Measurements from ENCODE around the gene TGFBR3. TPM values are rescaled to one million over a fixed set of nuclear protein-coding genes. Genes with fewer than 3 reads are reported as not detected.

Gene TGFBR3
- total RNA-seq, 2 experiments from 2014 or later: 13.9 to 15.3 TPM

DNA sequence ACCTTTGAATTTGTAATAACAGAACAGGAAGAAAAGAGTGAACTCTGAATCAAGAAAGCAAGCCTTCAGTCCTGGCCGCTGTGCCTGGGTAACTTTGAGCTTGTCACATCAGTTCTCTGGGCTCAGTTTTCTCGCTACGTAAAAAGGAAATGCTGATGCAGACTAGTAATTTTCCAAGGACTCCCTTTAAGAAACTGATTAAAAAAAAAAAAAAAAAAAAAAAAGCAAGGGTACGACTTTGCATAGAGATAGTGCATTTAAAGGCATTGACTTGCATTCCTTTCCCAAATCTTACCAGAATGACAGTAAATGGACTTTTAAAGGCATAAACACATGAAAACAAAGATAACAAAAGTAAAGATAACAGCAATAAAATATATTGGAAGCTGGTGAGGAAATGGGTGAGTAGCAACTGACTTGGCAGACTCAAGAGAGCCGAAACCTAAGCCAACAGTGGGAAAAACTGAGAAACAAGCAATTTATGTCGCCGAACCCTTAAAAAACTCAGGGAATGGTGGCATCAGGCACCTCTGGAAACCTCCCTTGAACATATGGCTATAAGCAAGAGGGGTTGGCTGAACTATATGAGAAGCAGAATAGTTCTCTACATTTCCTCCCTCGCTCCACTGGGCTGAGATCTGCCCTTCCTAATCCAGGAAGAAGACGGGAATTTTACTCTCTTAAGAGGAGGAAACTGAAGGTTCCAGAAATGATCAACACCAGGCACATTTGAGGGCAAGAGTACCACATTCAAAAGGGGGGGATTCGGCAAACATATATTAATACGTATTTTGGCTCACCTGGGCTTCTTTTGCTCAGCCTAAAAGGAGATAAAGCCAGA is 196.1 kb downstream of the TGFBR3 start:
- peaks cover 6% of the 10 kb centered on the region for H3K27me3 Mint-ChIP-seq
- no peak overlapping the region for H3K27ac Mint-ChIP-seq
- no peak overlapping the region for H3K4me3 Mint-ChIP-seq
- ATAC-seq (ENCODE audit: low read depth) (no peak), DNase-seq (no peak)
- H3K9me3 Mint-ChIP-seq: peaks cover 1% of the 10 kb centered on the region
- H3K36me3 Mint-ChIP-seq: peaks cover 7% of the 10 kb centered on the region
- POLR2A ChIA-PET: no interaction called here
- H3K4me1 Mint-ChIP-seq: peaks cover 8% of the 10 kb centered on the region

DNA sequence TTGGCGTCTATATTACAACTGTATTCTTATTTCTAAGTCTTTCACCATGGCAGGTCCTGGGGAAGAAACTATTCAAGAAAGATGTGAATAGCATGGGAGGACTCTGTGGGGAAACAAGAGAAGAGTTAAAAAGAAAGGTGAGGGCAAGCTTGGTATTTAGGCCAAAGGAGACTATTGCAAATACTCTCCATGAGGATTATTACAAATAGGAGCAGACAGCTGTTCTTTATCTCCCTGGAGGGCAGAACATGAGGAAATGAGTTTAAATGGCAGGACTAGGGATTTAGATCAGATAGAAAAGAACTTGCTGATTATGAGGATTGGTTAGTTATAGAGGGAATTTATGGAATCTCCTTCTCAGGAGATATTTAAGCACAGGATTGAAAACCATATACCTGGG is 198.5 kb downstream of the TGFBR3 start:
- Mint-ChIP-seq H3K9me3 (peaks cover 1% of the 10 kb centered on the region), H3K27ac (no peak overlapping the region), H3K27me3 (peaks cover 6% of the 10 kb centered on the region), H3K4me3 (no peak overlapping the region), H3K4me1 (peaks cover 22% of the 10 kb centered on the region), H3K36me3 (peaks cover 3% of the 10 kb centered on the region)
- POLR2A ChIA-PET: no interaction called here
- DNase-seq (no peak), ATAC-seq (ENCODE audit: low read depth) (no peak)

DNA sequence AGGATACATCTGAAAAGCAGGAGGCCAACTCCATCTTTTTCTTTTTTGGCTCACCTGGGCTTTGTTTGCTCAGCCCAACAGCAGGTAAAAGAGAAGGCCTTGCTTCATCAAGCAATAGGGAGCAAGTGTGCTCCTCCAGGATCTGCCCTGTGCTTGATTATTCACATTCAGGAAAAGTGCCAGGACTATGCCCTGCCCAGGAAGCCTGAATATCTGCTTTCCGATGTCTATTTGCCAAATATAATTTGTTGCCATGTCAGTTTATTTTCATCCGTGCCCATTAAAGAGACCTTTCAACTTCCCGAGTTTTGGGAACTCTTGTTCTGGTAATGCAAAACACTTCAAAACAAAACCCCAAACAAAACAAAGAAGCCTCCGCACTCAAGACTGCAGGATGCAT is 200.0 kb downstream of the TGFBR3 start:
- peaks cover 3% of the 10 kb centered on the region for H3K36me3 Mint-ChIP-seq
- H3K27ac Mint-ChIP-seq: peak overlapping the region; percentile 13
- ATAC-seq (ENCODE audit: low read depth) (no peak), DNase-seq (no peak)
- H3K27me3 Mint-ChIP-seq: peaks cover 2% of the 10 kb centered on the region
- peaks cover 1% of the 10 kb centered on the region for H3K9me3 Mint-ChIP-seq
- POLR2A ChIA-PET: no interaction called here
- no peak overlapping the region for H3K4me3 Mint-ChIP-seq
- H3K4me1 Mint-ChIP-seq: peaks cover 22% of the 10 kb centered on the region

DNA sequence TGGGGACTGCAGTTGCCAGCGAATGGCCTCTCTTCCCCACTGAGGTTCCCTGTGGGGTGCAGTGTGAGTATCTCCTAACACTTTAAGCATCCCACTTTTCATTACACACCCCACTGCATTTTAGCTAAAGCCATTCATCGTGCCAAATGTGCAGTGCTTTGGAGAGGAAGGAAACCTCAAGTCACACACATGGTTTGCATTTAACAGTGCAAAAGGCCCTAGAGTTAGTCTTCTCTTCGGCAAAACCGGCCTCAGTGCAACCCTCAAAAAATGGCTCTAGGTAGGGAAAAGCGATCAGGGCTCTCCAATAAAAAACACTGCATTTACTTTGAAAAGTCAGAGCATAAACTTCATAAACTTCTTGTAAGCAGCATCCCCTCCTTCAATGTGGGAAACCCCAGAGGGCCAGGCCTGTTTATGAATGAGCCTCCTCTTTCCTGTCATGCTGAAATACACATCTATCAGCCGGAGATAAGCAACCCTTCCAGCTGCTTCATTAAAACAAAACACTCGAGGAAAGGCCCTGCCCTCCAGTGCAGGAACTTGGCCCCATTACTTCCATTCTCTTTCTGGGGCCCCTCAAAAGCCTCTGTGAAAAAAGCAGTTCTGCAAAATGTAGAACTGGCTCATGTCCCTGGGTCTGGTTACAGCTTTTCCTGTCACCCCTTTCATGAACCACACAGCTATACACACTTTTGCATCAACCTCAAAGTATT is 201.3 kb downstream of the TGFBR3 start:
- Mint-ChIP-seq H3K4me1 (peaks cover 23% of the 10 kb centered on the region), H3K36me3 (peaks cover 3% of the 10 kb centered on the region)

DNA sequence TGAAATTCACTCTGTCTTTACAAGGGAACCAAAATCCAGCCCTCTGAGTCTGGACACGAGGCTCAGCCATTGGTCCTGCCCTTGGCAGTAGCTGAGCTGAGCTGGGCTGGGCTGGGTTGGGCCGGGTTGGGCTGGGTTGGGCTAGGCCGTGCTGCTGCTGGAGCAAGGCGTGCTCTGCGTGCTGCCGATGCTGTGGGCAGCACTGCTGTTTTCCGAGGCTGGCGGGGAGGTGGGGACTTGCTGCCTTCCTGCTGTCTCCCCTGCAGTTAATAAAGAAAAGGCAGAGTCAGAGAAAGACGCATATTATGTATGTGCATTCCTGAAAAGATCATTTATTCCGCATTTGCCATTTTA is 202.4 kb downstream of the TGFBR3 start:
- POLR2A ChIA-PET: no interaction called here
- Mint-ChIP-seq H3K36me3 (peaks cover 3% of the 10 kb centered on the region), H3K4me3 (no peak overlapping the region), H3K27ac (no peak overlapping the region), H3K9me3 (peaks cover 1% of the 10 kb centered on the region), H3K27me3 (no peaks in the 10 kb centered on the region), H3K4me1 (peaks cover 23% of the 10 kb centered on the region)
- ATAC-seq (ENCODE audit: low read depth) (no peak), DNase-seq (no peak)

More for the DNA sequence above, 201.3 kb downstream of the TGFBR3 start:
- Mint-ChIP-seq H3K27ac (peak overlapping the region; percentile 84), H3K27me3 (peaks cover 2% of the 10 kb centered on the region), H3K9me3 (peaks cover 1% of the 10 kb centered on the region), H3K4me3 (peak overlapping the region; percentile 52)
- DNase-seq: peak; percentile 29
- peak; percentile 86 for ATAC-seq (ENCODE audit: low read depth)
- POLR2A ChIA-PET: interaction anchor here (0.5 to 0.8 kb wide), 3 partner anchors 11 to 184 kb away, joined by 5 to 10 read pairs (median 6); no protein-coding TSS in a partner anchor

DNA sequence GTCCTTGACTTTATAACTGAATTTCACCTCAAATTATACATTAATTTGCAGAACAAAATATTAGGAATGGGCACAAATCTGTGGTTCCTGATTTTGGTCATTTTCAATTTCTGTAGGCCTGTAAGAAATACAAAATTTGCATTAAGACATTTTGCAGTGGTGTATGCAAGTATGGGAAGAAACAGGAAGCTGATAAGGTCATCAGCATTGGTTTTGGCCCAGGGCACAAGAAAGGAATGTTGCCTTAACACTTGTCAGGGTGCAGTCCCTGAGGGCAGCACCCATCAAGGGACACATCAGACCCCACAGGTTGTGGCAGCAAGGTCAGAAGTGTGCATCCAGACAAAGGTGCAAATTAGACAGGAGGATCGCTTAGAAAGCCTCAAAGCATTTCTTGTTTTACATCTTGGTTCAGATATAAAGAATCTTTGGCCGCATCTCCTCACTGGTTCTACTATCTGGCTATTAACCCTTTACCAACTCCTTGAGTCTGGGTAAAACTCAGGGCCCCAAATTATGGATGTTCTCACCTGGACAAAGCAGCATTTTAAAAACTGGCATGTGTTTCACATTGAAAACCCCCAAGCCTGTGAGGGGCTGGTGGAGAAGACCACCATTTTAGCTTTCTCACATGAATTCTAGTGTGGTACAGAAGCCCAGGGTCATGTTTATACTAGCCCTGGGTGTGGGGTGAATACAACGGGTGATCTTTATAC is 202.9 kb downstream of the TGFBR3 start:
- peaks cover 23% of the 10 kb centered on the region for H3K4me1 Mint-ChIP-seq
- no peak overlapping the region for H3K27ac Mint-ChIP-seq
- no peak for ATAC-seq (ENCODE audit: low read depth)
- no peak for DNase-seq
- H3K9me3 Mint-ChIP-seq: peaks cover 1% of the 10 kb centered on the region
- no peaks in the 10 kb centered on the region for H3K27me3 Mint-ChIP-seq
- peaks cover 3% of the 10 kb centered on the region for H3K36me3 Mint-ChIP-seq
- no peak overlapping the region for H3K4me3 Mint-ChIP-seq
- POLR2A ChIA-PET: no interaction called here

DNA sequence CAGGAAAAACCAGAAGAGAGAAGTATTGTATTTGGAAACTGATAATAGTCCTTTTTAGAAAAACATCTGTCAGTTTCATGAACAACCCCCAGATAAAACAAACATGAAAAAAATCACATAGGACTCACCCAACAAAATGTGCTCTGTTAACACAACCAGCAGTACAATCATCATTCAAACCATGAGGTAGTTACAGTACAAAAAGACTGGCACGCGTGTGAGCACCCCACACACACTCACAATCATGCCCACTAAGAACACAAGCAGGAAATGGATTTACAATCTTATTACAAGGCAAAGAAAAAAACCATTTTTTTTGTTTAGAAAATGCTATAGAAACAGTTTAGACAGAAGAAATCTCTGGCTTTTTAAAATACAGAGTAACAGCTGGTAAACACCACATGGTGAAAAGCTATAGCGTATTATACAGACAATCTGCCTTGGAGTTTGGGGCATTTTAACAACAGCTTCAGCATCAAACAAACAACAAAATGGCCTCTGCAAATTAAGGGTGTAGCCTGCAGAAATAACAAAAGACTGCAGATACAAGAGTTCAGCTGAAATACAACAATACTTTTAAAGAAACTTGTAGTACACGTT is 205.3 kb downstream of the TGFBR3 start:
- ATAC-seq (ENCODE audit: low read depth) (no peak), DNase-seq (no peak)
- no peak overlapping the region for H3K4me3 Mint-ChIP-seq
- no peak overlapping the region for H3K27ac Mint-ChIP-seq
- peaks cover 3% of the 10 kb centered on the region for H3K36me3 Mint-ChIP-seq
- H3K27me3 Mint-ChIP-seq: no peaks in the 10 kb centered on the region
- peaks cover 20% of the 10 kb centered on the region for H3K4me1 Mint-ChIP-seq
- peaks cover 1% of the 10 kb centered on the region for H3K9me3 Mint-ChIP-seq
- POLR2A ChIA-PET: no interaction called here

DNA sequence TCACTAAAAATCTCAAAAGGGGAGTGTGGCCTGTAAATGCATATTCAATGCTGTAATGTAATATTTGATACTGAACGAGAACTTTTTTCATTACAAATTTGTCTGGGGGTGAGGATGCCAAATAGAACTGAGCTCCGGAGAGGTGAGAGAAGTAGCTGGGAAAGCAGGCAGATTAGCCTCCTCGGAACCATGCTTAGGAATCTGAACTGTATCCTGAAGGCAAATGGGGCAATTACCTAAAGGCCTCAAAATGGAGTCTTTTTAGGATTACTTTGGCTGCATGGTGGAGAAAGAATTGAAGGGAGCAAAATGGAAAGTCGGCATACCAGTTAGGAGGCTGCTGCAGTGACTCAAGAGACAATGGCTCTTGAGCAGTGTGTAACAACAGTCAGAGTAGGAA is 206.5 kb downstream of the TGFBR3 start:
- Mint-ChIP-seq H3K36me3 (no peaks in the 10 kb centered on the region), H3K27me3 (no peaks in the 10 kb centered on the region), H3K4me3 (no peak overlapping the region), H3K4me1 (peaks cover 11% of the 10 kb centered on the region), H3K9me3 (no peaks in the 10 kb centered on the region), H3K27ac (no peak overlapping the region)
- POLR2A ChIA-PET: no interaction called here
- DNase-seq (no peak), ATAC-seq (ENCODE audit: low read depth) (no peak)

DNA sequence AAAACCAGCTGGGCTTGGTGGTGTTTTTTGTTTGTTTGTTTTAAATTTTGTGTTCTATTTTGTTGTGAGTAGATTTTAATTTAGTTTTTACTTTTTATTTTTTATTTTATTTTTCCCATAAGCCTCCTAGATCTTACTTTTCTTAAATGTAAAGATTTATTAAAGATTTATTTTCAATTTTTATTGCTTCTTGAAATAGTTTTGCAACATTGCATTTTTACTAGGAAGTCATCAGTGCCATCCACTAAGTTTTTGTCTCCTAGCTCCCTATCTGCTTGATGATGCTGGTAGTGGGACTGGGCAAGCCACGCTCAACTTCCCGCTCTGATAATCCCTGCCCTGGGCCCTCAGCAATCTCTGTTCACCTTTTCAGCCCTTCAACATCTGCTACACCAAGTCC is 209.9 kb downstream of the TGFBR3 start:
- Mint-ChIP-seq H3K4me3 (no peak overlapping the region), H3K27ac (no peak overlapping the region), H3K9me3 (peaks cover 2% of the 10 kb centered on the region), H3K27me3 (no peaks in the 10 kb centered on the region), H3K4me1 (peaks cover 8% of the 10 kb centered on the region), H3K36me3 (no peaks in the 10 kb centered on the region)
- no peak for ATAC-seq (ENCODE audit: low read depth)
- DNase-seq: no peak
- POLR2A ChIA-PET: no interaction called here

DNA sequence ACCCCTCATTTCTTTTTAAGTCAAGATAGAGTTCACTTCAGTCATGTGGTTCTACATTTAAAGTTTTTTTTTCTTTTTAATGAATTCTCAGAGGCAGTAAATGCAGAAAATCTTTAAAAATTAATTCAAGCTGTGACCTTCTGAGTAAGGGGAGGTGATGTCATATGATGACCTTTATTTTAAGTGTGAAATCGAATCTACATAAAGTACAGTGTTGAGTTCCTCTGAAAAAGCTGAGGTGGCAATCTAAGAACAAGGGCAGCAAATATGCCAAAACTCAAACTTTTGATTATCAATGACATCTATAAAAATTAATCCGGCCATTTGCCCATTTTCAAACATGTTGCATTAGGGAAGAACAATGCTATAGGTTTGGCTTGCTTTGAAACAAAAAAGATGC is 211.8 kb downstream of the TGFBR3 start:
- Mint-ChIP-seq H3K9me3 (peaks cover 2% of the 10 kb centered on the region), H3K4me3 (no peak overlapping the region), H3K4me1 (peaks cover 6% of the 10 kb centered on the region), H3K27ac (no peak overlapping the region), H3K36me3 (no peaks in the 10 kb centered on the region), H3K27me3 (no peaks in the 10 kb centered on the region)
- POLR2A ChIA-PET: no interaction called here
- ATAC-seq (ENCODE audit: low read depth): no peak
- DNase-seq: no peak

DNA sequence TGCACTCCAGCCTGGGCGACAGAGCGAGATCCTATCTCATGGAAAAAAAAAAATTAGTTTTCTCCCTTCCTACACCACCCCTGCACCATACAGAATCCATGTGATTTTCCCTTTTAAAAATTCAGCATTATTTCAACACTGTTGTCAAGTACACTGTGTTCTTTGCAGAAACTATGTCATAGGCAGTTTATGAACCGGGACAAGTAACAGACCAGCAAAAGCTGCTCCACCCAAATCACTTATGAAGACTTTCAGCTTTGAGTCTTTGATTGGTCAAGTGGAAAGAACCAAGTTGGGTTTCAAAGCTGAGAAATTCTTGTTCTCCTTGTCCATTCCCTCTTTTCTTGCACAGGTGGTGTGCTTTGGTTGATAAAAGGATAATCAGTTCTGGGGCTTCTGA is 212.3 kb downstream of the TGFBR3 start:
- POLR2A ChIA-PET: no interaction called here
- H3K27me3 Mint-ChIP-seq: no peaks in the 10 kb centered on the region

DNA sequence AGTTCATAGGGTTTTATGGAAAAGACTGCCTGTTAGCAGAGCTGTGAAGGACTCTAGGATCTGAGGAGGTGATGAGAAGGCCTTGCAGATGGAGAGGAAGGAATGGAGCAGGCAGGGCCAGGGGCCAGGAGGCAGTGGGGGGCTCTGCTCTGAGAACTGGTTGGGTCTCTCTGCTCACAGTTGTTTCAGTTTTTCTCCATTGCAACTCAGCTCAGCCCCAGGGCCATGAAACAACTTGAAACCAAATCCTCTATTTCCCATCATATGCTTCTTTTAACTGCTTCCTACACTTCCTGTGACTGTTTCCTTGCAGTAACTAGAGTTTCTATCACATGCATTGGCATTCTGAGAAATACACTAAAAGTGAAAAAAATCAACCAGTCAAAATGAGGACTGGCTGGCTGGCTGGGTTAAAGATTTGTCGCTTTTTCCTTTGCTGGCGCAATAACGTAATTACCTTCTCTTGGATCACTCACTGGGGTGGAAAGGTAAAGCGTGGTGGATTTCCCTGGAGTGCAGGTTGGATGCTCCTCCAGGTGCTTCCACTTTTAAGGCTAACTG is 213.3 kb downstream of the TGFBR3 start:
- ATAC-seq (ENCODE audit: low read depth) (no peak), DNase-seq (no peak)
- POLR2A ChIA-PET: no interaction called here
- peaks cover 2% of the 10 kb centered on the region for H3K9me3 Mint-ChIP-seq
- peaks cover 9% of the 10 kb centered on the region for H3K4me1 Mint-ChIP-seq
- no peaks in the 10 kb centered on the region for H3K27me3 Mint-ChIP-seq
- H3K36me3 Mint-ChIP-seq: no peaks in the 10 kb centered on the region
- H3K4me3 Mint-ChIP-seq: no peak overlapping the region
- no peak overlapping the region for H3K27ac Mint-ChIP-seq

More for the DNA sequence above, 212.3 kb downstream of the TGFBR3 start:
- Mint-ChIP-seq H3K36me3 (no peaks in the 10 kb centered on the region), H3K9me3 (peaks cover 2% of the 10 kb centered on the region), H3K27ac (no peak overlapping the region), H3K4me3 (no peak overlapping the region), H3K4me1 (peaks cover 6% of the 10 kb centered on the region)
- ATAC-seq (ENCODE audit: low read depth): no peak
- DNase-seq: no peak

DNA sequence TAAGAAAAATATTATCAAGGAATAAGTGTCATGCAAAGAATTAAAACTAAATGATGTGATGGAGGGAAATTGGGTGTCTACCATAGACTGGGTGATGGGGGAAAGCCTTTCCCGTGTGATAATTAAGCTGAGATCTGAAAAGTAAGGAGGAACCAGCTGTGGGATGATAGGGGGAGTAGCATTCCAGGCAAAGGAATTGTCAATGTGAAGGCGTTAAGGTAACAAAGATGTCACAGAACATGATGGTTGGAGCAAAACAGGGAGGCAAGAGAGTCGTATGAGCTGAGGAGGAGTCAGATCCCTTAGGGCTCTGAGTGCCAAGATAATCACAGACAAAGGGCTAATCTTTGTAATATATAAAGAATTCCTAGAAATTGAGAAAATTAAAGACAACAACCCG is 215.2 kb downstream of the TGFBR3 start:
- ATAC-seq (ENCODE audit: low read depth): no peak
- Mint-ChIP-seq H3K4me1 (peaks cover 9% of the 10 kb centered on the region), H3K36me3 (no peaks in the 10 kb centered on the region), H3K4me3 (no peak overlapping the region), H3K27me3 (no peaks in the 10 kb centered on the region), H3K9me3 (peaks cover 2% of the 10 kb centered on the region), H3K27ac (no peak overlapping the region)
- POLR2A ChIA-PET: no interaction called here
- no peak for DNase-seq
